Choroid plexus epithelial cell (primary cell): ENCODE data around the gene RNF6.

ENCODE experiments used
- DNase-seq: peaks from one replicate; pipeline ENCODE4 v3.0.0-alpha.2; 2010; ENCODE audit warnings: low read depth
- H3K4me3 ChIP-seq: 2 replicates; pipeline ENCODE4 v1.5.1; 2011; ENCODE audit warnings: low read depth, mild to moderate bottlenecking, control low read depth, low read length, moderate library complexity
- TF ChIP-seq, protein P1 (sequence below): conservative IDR thresholded peaks from 2 replicates; pipeline ENCODE4 v1.5.1; 2011; ENCODE audit warnings: low read depth, mild to moderate bottlenecking, control low read depth, inconsistent platforms, low read length, moderate library complexity

Gene RNF6

DNA sequence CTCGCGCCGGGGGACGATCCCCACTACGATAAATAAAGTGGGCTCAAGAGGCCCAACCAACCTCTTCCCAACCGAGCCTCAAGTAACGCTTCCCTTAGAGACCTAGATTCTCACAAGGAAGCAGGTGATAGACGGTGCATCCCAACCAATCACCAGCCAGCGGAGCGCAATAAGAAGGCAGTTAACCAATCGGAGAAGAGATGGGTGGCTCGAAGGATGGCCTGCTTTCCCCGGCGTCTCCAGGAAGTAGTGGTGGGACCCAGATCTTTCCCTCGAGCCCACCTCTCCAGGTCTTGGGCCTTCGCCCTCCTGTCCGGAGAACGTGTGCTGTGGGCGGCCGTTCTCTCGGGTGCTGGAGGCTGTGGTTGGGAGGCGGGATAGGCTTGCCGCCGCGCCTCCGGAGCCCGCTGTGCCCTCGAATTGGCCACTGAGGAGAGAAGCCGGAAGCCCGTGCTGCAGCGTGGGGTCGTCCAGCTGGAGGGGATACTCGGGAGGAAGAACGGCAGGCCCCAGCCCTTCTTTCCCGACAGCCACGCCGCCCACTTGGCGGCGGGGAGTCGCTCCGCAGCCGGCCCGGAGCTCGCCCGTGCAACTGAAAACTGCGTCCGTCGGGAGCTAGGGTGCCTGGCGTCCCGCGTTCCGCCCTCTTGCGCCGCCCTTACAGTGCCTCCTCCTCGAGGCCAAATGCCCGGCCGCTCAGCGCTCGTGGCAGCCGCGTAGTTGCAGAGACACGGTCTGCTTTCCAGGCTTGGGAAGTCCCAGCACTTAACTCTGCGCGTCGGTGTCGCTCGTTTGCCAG, at the start of gene RNF6:
Gene RNF6, minus strand, starts transcription at position 594 of the 799 bp plus-strand sequence. CDS start 2,665 bp downstream, outside the sequence.
- H3K4me3 ChIP-seq: peak within 1 kb of the TSS; percentile 89

GRCh38 chr13:26270707-26271106, 48.6 kb upstream of the RNF6 start:
- TF ChIP-seq, protein P1, sequence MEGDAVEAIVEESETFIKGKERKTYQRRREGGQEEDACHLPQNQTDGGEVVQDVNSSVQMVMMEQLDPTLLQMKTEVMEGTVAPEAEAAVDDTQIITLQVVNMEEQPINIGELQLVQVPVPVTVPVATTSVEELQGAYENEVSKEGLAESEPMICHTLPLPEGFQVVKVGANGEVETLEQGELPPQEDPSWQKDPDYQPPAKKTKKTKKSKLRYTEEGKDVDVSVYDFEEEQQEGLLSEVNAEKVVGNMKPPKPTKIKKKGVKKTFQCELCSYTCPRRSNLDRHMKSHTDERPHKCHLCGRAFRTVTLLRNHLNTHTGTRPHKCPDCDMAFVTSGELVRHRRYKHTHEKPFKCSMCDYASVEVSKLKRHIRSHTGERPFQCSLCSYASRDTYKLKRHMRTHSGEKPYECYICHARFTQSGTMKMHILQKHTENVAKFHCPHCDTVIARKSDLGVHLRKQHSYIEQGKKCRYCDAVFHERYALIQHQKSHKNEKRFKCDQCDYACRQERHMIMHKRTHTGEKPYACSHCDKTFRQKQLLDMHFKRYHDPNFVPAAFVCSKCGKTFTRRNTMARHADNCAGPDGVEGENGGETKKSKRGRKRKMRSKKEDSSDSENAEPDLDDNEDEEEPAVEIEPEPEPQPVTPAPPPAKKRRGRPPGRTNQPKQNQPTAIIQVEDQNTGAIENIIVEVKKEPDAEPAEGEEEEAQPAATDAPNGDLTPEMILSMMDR: no peak
- no peak overlapping the region for H3K4me3 ChIP-seq
- DNase-seq: no peak

More for the DNA sequence above, at the start of gene RNF6:
- peak; percentile 100 for DNase-seq
- TF ChIP-seq, protein P1: no peak

DNA sequence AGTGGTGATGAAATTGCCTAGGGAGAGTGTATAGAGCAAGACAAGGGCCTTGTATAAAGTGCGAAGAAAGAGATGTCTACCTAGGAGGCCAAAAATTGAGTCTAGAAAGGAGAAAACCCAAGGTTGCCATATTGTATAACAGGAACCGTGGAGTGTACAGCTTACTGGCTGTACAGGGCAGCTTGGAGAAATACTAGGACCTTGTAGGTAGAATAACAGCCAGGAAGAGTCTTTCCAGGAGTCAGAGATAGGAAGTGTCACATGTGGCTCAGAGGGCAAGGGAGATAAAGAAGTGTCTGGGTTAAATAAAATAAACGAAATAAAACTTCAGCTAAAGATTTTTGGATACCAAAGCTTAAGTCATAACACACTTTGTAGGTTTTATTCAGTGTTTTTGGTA, 44.2 kb upstream of the RNF6 start:
- H3K4me3 ChIP-seq: no peak overlapping the region
- DNase-seq: no peak
- TF ChIP-seq, protein P1: no peak

- no peak for DNase-seq
- TF ChIP-seq, protein P1: no peak
Observed at GRCh38 chr13:26262156-26262555, 40.0 kb upstream of the RNF6 start.

DNA sequence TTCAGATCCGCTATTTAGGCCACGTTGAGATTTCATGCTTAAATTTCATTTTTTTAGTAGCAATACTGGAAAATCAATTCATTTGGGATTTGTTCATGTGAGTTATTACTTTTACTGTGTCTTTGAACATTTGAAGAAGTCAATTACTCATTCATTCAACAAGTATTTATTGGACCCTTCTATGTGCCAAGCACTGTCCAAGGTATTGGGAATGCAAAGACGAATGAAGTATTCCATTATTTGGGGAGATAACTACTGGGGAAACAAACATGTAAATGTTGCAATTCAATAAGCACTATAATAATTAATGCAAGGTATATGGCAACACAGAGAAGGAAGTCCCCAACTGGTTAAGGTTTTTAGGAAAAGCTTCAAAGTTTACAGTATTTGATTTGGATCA, 37.5 kb upstream of the RNF6 start:
- TF ChIP-seq, protein P1: no peak
- no peak overlapping the region for H3K4me3 ChIP-seq
- DNase-seq: no peak

More at GRCh38 chr13:26262156-26262555, 40.0 kb upstream of the RNF6 start:
- H3K4me3 ChIP-seq: no peak overlapping the region

DNA sequence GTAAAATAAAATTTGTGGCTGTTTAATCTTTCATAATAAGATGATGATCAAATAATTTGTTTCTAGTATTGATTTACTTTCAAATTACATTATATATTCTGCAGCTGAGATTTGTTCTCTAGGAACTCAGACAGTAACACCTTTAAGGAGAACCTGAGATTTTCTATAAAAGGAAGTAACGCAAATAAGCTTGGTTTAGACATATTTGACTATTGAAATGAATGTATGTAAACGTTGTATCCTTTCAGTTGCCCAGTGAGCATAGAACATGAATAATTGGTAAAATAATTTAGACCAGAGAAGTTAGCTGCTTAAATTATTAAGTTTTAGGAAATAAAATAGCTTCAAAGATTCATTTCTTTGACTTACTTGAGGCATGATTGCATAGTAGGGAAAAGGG, 34.9 kb upstream of the RNF6 start:
- DNase-seq: no peak
- H3K4me3 ChIP-seq: no peak overlapping the region
- TF ChIP-seq, protein P1: no peak

DNA sequence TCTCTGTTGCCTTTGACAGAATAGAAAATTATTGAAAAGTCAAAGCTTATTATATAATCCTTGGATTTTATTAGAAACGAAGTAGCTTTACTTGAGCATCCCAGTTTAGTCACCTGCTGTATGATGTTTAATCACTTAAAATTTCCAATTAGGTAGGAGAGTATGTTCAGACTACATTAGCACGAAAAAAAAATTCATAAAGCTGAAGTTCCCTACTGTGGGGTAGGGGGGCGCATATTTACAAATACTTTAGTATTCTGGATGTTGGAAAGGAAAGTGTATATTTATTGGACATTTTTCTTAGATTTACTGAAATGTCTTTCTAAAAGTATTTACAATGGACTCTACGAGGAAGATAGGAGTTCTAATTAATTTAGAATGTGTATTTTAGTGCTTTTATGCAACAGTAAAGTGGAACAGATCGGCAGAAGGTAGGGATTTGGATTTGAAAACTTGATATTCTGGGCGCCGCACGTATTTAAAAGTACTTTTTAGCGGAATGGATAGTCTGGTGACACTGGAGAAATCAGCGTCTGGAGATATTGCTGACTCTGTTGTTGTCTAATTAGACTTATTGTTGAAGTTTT, 33.7 kb upstream of the RNF6 start:
- DNase-seq: peak; percentile 31
- peak overlapping the region; percentile 89 for H3K4me3 ChIP-seq
- TF ChIP-seq, protein P1: no peak
